A204.1 (cell line): ENCODE data around the gene SLC1A7.

Source experiments
- FAIRE-seq: peaks from 2 replicates; lab custom pipeline; 2012; peaks lifted over from hg19 to GRCh38; lab: Jason Lieb, UNC

The SLC1A7 gene

GRCh38 chr1:53133261-53134041 lies 9.0 kb downstream of the SLC1A7 start:
- FAIRE-seq = no peak

- no peak for FAIRE-seq
These were observed 10.3 kb downstream of the SLC1A7 start for GRCh38 chr1:53132176-53132575.

GRCh38 chr1:53131590-53131938 lies 10.9 kb downstream of the SLC1A7 start:
- FAIRE-seq = no peak

GRCh38 chr1:53130878-53131589 lies 11.4 kb downstream of the SLC1A7 start:
- no peak for FAIRE-seq

DNA sequence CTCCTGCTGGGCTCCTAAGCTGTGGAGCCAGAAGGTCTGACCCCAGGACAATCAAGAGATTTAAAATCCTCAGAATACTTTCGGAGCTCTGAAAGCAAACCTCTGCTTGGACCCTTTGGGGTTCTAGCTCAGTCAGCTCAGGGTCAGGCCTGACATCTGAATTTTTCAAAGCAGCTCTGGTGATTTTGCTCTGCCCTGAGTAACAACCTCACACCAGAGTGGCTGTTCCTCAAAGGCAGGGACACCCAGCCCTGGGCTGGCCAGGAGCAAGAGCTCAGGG lies 11.9 kb downstream of the SLC1A7 start:
- FAIRE-seq = no peak

DNA sequence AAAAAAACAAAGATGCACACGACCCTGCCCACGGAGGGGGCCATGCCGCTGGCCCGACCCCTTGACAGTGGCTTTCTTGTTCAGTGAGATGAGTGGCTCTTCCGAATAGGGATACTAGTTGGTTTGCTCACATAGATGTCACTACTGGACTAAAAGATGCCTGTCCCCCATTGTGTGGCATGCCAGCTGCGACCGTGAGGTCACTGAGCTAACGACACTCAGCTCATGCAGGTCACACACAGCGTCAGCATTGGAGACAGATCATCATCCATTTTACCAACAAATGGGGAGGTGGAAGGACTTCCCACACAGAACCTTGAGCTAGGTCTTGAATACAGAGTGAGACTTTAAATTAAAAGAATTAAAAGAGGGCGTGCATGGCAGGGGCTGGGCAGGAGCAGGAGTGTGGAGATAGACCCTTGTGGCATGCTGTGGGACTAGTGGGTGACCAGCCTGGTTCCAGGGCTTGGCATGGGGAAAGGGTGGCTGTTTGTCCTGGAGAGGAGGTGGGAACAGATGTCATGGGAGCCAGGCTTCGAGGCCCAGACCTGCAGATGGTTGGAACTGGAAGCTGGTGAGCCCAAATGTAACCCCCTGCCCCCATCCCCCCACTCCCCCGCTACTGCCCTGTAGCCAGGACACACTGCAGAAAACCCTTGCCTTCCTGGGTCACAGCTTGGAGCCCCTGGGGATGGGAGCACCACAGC lies 12.4 kb downstream of the SLC1A7 start:
- FAIRE-seq = no peak

- no peak for FAIRE-seq
These were observed 14.0 kb downstream of the SLC1A7 start for GRCh38 chr1:53128401-53128800.

GRCh38 chr1:53127546-53127945 lies 14.9 kb downstream of the SLC1A7 start:
- no peak for FAIRE-seq

- FAIRE-seq = no peak
These were observed 15.9 kb downstream of the SLC1A7 start for GRCh38 chr1:53126495-53126894.

DNA sequence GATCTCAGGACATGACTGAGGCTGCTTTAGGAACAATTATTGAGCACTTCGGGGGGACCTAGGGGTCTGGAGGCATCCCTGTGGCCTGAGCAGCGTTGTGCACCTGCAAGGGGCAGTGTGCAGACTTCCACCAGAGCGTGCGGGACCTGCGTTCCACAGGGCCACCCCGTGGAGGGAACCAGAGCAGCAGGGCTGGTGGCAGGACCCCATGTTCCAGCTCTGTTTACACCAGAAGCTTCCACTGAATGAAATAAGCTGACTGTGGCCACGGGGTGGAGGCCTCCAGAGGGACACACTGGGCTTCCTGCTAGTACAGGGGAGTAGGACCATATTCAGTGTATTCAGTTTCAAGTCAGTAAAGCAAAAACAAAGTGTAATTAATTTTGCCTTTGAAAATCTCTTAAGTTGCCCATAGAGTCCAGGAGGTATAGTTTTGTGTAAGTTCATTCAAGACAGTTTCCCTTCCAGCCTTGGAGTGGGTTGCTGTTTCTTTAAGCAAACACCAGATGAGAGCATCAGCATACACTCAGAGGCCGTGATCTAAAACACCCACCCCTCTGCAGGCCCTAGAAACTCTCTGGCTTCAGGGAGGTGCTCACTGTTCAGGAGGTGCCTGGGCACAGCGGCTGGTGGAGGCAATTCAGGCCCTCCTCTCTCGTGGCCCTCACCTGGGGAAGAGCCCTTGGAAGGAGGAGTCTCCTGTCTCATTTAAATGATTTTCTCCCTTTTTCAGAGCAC lies 16.6 kb downstream of the SLC1A7 start:
- FAIRE-seq = no peak

- no peak for FAIRE-seq
These were observed 17.3 kb downstream of the SLC1A7 start for GRCh38 chr1:53125122-53125521.

DNA sequence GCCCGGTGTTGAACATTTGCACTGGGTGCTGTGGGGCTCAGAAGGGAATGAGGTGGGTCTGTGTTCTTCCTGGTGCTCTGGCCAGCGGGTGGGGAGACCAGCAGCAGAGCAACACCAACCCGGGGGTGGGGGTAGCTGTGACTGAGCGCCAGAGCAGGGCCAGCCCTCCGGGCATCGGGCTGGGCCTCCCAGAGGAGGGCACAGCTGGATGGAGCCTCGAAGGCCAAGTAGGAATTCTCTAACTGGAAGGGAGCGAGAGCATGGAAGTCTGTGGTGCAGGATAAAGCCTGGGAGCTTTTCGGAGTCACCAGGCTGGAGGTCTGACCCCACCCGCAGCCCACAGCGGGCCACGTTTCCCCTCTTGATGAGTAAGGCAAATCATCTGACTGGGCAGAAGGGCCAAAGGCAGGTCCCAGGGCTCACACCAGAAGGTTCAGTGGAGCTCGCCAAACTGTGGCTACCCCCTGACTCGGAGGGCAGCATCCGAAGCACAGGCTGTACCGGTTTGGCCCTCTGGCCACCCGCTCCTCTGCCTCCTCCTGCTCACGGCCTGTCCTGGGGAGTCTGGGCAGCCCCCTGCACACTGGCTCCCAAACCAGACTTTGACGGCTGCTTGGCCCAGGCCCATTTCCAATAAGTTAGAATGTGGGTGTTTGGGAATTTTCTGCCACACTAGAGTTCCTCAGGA lies 18.8 kb downstream of the SLC1A7 start:
- FAIRE-seq = no peak

DNA sequence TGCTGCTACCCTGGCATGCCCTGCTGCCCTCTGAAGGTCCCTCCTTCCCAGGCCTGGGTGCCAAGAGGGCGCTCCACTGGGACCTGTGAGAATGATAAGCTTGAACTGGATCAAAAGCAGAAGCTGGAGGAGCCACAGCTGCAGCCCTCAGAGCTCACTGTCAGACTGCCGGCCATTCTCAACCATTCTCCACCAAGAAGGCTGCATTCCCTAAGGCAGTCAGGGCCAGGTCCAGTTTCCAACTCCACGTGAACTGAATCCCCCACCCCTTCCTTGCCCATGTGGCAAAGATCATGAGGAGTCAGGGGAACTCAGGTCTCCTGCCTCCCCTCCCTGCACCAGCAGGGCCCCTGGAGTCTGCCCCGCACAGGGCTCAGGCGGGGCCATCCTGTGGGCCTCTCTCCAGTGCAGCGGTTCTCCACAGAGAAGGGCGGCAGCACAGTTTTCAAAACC lies 19.5 kb downstream of the SLC1A7 start:
- no peak for FAIRE-seq

DNA sequence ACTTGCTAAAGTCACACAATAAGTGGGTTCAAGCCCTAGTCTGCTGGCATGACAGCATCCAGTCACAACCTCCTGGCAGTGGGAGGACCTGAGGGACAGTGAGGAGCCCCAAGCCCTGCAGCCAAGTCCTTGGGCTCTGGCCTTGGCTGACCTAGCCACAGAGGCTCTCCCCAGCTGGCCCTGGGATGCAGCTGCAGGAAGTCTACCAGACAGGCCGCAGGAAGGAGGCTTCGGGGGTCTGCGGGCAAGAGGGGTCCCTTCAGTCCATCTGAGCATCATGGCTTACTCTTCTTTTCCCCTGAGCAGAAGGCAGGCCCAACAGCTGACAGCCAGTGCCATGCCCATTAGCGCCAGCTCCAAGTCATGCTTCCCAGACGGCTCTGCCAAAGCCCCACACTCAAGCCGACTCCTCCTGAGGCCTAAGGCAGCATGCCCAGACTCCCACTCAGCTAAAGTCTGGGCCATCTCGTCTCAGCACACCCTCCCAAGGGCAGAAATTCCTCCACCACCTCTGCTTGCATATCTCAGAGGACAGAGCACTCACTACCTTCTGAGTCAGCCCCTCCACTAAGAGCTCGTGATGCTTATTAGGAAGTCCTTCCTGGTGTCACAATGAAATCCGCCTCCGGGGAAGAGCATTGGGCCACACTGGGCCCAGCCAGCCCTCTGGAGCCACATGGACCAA lies 20.1 kb downstream of the SLC1A7 start:
- no peak for FAIRE-seq

DNA sequence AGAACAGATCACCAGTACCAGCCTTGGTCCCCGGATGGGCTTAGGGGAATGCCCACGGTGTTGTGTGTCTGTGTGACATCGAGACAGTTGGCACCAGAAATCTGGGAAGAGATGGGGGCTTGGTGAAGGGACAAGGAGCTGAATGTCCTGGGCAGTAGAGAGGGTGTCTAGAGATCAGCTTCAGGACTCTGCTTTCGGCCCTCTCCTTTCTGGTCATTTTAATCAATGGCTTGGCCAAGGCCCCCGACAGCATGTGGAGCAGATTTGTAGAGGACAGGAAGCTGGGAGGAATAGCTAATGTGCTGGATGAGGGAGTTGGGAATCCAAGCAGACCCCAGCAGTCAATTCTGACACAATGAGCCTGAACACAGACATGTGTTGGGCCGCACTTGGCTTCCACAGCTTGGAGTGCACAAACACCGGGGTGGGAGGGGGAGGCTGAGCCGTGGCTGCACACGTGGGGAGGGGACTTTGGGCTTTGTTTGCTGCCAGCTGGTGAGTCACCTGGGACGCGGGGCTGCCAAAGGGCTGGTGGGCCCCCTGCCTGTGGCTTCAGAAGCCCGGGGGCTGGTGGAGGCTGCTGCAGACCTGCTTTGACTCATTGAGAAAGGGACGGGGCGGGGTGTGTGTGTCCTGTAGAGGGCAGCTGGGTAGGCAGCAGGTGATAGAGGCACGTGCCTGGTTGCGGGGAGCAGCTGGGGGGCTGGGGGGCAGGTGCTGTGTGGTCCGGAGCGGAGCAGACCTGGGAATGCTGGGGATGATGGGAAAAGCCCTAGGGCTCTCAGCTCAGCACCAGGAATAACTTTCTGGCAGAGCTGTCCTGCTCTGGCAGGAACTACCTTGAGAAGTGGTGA lies 20.9 kb downstream of the SLC1A7 start:
- FAIRE-seq = no peak

GRCh38 chr1:53120659-53121058 lies 21.8 kb downstream of the SLC1A7 start:
- no peak for FAIRE-seq

DNA sequence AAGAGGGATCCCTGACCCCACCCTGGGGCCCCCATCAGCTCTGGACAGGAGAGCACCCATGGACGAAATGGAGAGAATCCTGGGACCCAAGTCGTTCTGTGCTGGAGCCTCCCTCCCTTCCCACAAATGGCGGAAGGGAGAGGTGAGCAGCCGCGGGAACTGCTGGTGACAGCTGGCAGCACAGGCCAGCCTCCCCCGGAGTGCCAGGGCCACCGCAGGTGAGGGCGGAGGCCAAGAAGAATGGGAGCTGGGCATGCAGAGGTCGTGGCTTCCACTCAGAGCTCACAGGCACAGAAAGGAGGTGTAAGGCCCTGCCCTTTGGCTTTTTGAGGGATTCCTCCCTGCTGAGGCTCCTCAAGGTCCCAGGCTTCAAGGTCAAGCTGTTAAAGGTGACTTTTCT lies 24.6 kb downstream of the SLC1A7 start:
- no peak for FAIRE-seq

GRCh38 chr1:53116933-53117600 lies 25.4 kb downstream of the SLC1A7 start:
- no peak for FAIRE-seq

DNA sequence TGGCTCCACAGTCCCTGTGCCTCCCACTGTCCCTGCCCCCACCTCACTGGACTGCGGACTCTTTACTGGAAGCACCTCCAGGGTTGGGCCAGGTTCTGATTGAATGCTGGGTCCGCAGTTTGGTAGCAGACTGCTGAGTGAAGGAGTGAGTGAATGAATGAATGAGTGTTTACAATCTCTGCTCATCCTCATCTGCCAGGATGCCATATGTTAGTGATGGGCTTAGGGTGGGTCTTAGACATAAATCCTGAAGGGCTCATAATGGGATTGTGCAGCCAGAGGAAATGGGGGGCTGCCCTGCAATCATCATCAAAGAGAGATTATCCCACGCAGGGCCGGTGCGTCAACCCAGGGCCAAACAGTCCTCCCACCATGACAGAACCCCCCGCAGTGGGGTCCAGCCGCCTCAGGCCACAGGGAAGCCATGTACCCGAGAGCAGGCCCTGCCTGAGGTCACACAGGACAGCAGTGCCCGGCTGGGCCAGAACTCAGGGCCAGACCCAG lies 26.1 kb downstream of the SLC1A7 start:
- FAIRE-seq = no peak
